ENCODE results near the gene CILP.

DNA sequence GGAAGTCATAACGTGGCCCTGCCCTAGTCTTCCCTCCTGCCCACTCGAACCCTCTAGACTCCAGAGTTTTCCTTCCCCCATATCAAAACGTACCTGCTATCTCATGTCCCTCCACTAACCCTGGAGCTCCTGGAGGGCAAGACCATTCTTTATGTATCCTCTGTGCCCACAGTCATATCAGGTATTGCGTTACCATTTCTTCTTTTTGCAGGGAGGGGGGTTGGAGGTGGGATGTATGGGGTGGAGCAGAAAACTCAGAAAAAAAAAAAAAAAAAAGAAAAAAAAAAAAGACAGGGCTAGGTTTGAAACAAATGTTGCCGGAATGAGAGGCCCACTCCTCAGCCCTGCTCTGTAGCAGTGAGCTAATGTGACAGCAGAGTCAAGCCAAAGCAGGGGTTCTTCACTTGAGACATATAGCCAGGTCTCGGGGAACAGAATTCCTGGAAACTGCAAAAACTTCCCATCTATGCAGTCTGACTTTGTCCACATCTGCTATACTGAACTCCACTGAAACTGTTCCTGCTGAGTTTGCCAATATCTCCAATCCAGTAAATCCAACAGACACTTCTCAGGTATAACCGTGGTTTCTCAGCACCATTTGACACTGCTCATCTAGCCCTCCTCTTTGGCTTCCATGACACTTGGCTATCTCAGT lies 44.3 kb upstream of the CILP start:
- TF ChIP-seq, protein P1, sequence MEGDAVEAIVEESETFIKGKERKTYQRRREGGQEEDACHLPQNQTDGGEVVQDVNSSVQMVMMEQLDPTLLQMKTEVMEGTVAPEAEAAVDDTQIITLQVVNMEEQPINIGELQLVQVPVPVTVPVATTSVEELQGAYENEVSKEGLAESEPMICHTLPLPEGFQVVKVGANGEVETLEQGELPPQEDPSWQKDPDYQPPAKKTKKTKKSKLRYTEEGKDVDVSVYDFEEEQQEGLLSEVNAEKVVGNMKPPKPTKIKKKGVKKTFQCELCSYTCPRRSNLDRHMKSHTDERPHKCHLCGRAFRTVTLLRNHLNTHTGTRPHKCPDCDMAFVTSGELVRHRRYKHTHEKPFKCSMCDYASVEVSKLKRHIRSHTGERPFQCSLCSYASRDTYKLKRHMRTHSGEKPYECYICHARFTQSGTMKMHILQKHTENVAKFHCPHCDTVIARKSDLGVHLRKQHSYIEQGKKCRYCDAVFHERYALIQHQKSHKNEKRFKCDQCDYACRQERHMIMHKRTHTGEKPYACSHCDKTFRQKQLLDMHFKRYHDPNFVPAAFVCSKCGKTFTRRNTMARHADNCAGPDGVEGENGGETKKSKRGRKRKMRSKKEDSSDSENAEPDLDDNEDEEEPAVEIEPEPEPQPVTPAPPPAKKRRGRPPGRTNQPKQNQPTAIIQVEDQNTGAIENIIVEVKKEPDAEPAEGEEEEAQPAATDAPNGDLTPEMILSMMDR (IDR thresholded peaks at IDR 0.05; ENCODE audit: insufficient read depth, low read length): no peak
- TF ChIP-seq, protein P2, sequence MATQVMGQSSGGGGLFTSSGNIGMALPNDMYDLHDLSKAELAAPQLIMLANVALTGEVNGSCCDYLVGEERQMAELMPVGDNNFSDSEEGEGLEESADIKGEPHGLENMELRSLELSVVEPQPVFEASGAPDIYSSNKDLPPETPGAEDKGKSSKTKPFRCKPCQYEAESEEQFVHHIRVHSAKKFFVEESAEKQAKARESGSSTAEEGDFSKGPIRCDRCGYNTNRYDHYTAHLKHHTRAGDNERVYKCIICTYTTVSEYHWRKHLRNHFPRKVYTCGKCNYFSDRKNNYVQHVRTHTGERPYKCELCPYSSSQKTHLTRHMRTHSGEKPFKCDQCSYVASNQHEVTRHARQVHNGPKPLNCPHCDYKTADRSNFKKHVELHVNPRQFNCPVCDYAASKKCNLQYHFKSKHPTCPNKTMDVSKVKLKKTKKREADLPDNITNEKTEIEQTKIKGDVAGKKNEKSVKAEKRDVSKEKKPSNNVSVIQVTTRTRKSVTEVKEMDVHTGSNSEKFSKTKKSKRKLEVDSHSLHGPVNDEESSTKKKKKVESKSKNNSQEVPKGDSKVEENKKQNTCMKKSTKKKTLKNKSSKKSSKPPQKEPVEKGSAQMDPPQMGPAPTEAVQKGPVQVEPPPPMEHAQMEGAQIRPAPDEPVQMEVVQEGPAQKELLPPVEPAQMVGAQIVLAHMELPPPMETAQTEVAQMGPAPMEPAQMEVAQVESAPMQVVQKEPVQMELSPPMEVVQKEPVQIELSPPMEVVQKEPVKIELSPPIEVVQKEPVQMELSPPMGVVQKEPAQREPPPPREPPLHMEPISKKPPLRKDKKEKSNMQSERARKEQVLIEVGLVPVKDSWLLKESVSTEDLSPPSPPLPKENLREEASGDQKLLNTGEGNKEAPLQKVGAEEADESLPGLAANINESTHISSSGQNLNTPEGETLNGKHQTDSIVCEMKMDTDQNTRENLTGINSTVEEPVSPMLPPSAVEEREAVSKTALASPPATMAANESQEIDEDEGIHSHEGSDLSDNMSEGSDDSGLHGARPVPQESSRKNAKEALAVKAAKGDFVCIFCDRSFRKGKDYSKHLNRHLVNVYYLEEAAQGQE (IDR thresholded peaks at IDR 0.05; ENCODE audit: insufficient replicate concordance, low read depth): no peak
- TF ChIP-seq POLR2AphosphoS5 (IDR thresholded peaks at IDR 0.05; ENCODE audit: low read depth) (no peak), SPI1 (IDR thresholded peaks at IDR 0.05; ENCODE audit: borderline replicate concordance, low read depth) (peak; percentile 62; the same call in 1 of the 2 replicates), GABPA (IDR thresholded peaks at IDR 0.05; ENCODE audit: low read depth) (no peak)
